Gastroesophageal sphincter (tissue), 4 donors: ENCODE results near the gene OXA1L. TPM values are rescaled to one million over a fixed set of nuclear protein-coding genes. Genes with fewer than 3 reads are reported as not detected.

Experiments
- ATAC-seq: fragments of 150-250 bp; one replicate; pipeline ENCODE4 v1.9.1; 2016; ENCODE audit warnings: mild to moderate bottlenecking, moderate library complexity
- H3K27ac ChIP-seq, 4 donors: fragments of 200-600 bp; sonication (generic) in 3 of 4; 1 replicate in 3 of 4; 2 replicates in 1 of 4; pipeline ENCODE4 v1.5.1; 2016 to 2019
- H3K27me3 ChIP-seq: fragments of 200-600 bp; sonication (generic); one replicate; pipeline ENCODE4 v1.5.1; 2019
- H3K36me3 ChIP-seq, 2 donors: fragments of 200-600 bp; sonication (generic); one replicate each; pipeline ENCODE4 v1.5.1; 2019; ENCODE audit warnings: control low read depth in 1 of 2
- H3K4me1 ChIP-seq, 3 donors: fragments of 200-600 bp; sonication (generic); 1 replicate in 2 of 3; 2 replicates in 1 of 3; pipeline ENCODE4 v1.5.1; 2016 to 2019; ENCODE audit warnings: control low read depth in 2 of 3
- H3K4me3 ChIP-seq, 2 donors: fragments of 200-600 bp; sonication (generic); one replicate each; pipeline ENCODE4 v1.5.1; 2019; ENCODE audit warnings: mild to moderate bottlenecking in 1 of 2, moderate library complexity in 1 of 2
- H3K9me3 ChIP-seq, 3 donors: fragments of 200-600 bp; sonication (generic); one replicate each; pipeline ENCODE4 v1.5.1; 2017 to 2019; ENCODE audit warnings: control low read depth in 2 of 3
- CTCF ChIP-seq, 4 experiments: fragments of 200-600 bp in 2 of 4; fragments of 450-650 bp in 2 of 4; sonication (generic) in 1 of 4; IDR thresholded peaks; one replicate each; pipeline ENCODE4 v1.5.1; 2017 to 2019; ENCODE audit warnings: antibody characterized with exemption in 4 of 4, mild to moderate bottlenecking in 2 of 4, moderate library complexity in 2 of 4
- EP300 ChIP-seq: sonication (generic); formaldehyde crosslinking; IDR thresholded peaks from one replicate; pipeline ENCODE4 v1.6.1; 2017; ENCODE audit warnings: antibody characterized with exemption, mild to moderate bottlenecking
- POLR2A ChIP-seq, 2 donors: fragments of 450-650 bp; IDR thresholded peaks; one replicate each; pipeline ENCODE4 v1.6.1; 2017; ENCODE audit warnings: antibody characterized with exemption in 2 of 2, mild to moderate bottlenecking in 2 of 2, moderate library complexity in 1 of 2
- POLR2AphosphoS5 ChIP-seq: sonication (generic); formaldehyde crosslinking; IDR thresholded peaks from one replicate; pipeline ENCODE4 v1.6.1; 2017; ENCODE audit warnings: antibody characterized with exemption
- WGBS, 2 donors: methylation state at CpG; one replicate each; pipeline ENCODE4 v1.1.5; 2018; ENCODE audit warnings: low coverage in 1 of 2; 5-methylcytosine and 5-hydroxymethylcytosine counted together
- total RNA-seq, 4 donors: library from RNA; depleted of rRNA; stranded (reverse); fragments of >200 nt; gene quantifications; one replicate each; pipeline ENCODE4 v1.1.0, GENCODE V29; 2016

OXA1L gene
- total RNA-seq, 4 donors from 2014 or later: 47.1 to 89.0 (median 72.7) TPM

GRCh38 chr14:22797017-22797917 is 30.8 kb downstream of the OXA1L start:
- Histone ChIP-seq H3K27me3 (peaks cover 17% of the 10 kb centered on the region), H3K36me3 (no peaks in the 10 kb centered on the region), H3K27ac (no peak overlapping the region), H3K4me1 (no peaks in the 10 kb centered on the region), H3K4me3 (no peak overlapping the region), H3K9me3 (no peaks in the 10 kb centered on the region)
- ATAC-seq: no peak
- TF ChIP-seq CTCF (IDR thresholded peaks at IDR 0.05) (no peak), POLR2A (IDR thresholded peaks at IDR 0.05) (no peak), EP300 (no peak), POLR2AphosphoS5 (no peak)
- 30 to 33% methylated on average over 4 to 5 of the region's 5 CpGs for WGBS, 2 donors

GRCh38 chr14:22798528-22798927 is 32.0 kb downstream of the OXA1L start:
- H3K36me3 ChIP-seq: no peaks in the 10 kb centered on the region
- 44% methylated on average over 2 of the region's 2 CpGs; no CpG with 5 or more reads in 1 of the 2 donors for WGBS, 2 donors
- TF ChIP-seq POLR2A (IDR thresholded peaks at IDR 0.05): no peak
- no peak for TF ChIP-seq EP300
- no peak for TF ChIP-seq POLR2AphosphoS5
- TF ChIP-seq CTCF (IDR thresholded peaks at IDR 0.05): no peak
- H3K4me3 ChIP-seq: no peak overlapping the region
- H3K27ac ChIP-seq: no peak overlapping the region
- H3K9me3 ChIP-seq: no peaks in the 10 kb centered on the region
- H3K27me3 ChIP-seq: peaks cover 17% of the 10 kb centered on the region
- ATAC-seq: no peak
- H3K4me1 ChIP-seq: no peaks in the 10 kb centered on the region

GRCh38 chr14:22800346-22800745 is 33.9 kb downstream of the OXA1L start:
- Histone ChIP-seq H3K4me3 (no peak overlapping the region), H3K27ac (no peak overlapping the region), H3K9me3 (no peaks in the 10 kb centered on the region), H3K4me1 (no peaks in the 10 kb centered on the region), H3K36me3 (no peaks in the 10 kb centered on the region), H3K27me3 (peaks cover 17% of the 10 kb centered on the region)
- no peak for TF ChIP-seq POLR2AphosphoS5
- no peak for TF ChIP-seq EP300
- no peak for TF ChIP-seq POLR2A (IDR thresholded peaks at IDR 0.05)
- TF ChIP-seq CTCF (IDR thresholded peaks at IDR 0.05): no peak
- ATAC-seq: no peak
- 80 to 91% methylated on average over 1 to 8 of the region's 10 CpGs for WGBS, 2 donors

GRCh38 chr14:22801716-22802115 is 35.2 kb downstream of the OXA1L start:
- no peak overlapping the region for H3K27ac ChIP-seq
- no peaks in the 10 kb centered on the region for H3K36me3 ChIP-seq
- no peaks in the 10 kb centered on the region for H3K4me1 ChIP-seq
- no peak for ATAC-seq
- H3K4me3 ChIP-seq: no peak overlapping the region
- peaks cover 8% of the 10 kb centered on the region for H3K27me3 ChIP-seq
- WGBS, 2 donors: 77 to 100% methylated on average over 2 to 4 of the region's 8 CpGs
- TF ChIP-seq CTCF (IDR thresholded peaks at IDR 0.05): no peak
- TF ChIP-seq EP300: no peak
- H3K9me3 ChIP-seq: no peaks in the 10 kb centered on the region
